ENCODE data around the gene UBTF. TPM values are rescaled to one million over a fixed set of nuclear protein-coding genes. Genes with fewer than 3 reads are reported as not detected.

The UBTF gene
- 42.6 and 43.5 TPM in 2 replicates for total RNA-seq

GRCh38 chr17:44219616-44220212 is at the start of gene UBTF:
TSS of gene UBTF (minus strand) at chr17:44219675. CDS start at chr17:44218229, 1,446 bp downstream.

GRCh38 chr17:44267818-44268490 is 48.5 kb upstream of the UBTF start, which contains the start of gene SLC4A1:
TSS of gene SLC4A1 (minus strand) at chr17:44268135. CDS start at chr17:44262866, 5,269 bp downstream.

GRCh38 chr17:44199553-44200477 is 19.7 kb downstream of the UBTF start, which contains the start of gene ATXN7L3:
TSS of gene ATXN7L3 (minus strand) at chr17:44199884. CDS start at chr17:44198070, 1,814 bp downstream.

GRCh38 chr17:44186307-44187130 is 33.0 kb downstream of the UBTF start, which contains the start of gene TMUB2:
TSS of gene TMUB2 (plus strand) at chr17:44186972. CDS start at chr17:44187709, 737 bp downstream.

GRCh38 chr17:44170499-44171201 is 48.8 kb downstream of the UBTF start, which contains the start of gene ASB16:
TSS of gene ASB16 (plus strand) at chr17:44170704. CDS start at chr17:44170790, 86 bp downstream.

Other genes starting within 250 kb of the UBTF start
- gene NAGS, start 215.1 kb downstream of the UBTF start, total RNA-seq, result 2.9 and 6.4 TPM in 2 replicates
- 88.3 and 104 TPM in 2 replicates for gene TMEM101, start 204.7 kb downstream of the UBTF start, total RNA-seq
- 28.9 and 30.1 TPM in 2 replicates for gene LSM12, start 153.0 kb downstream of the UBTF start, total RNA-seq
- 23.5 and 25.1 TPM in 2 replicates for gene G6PC3, start 148.9 kb downstream of the UBTF start, total RNA-seq
- gene HDAC5, start 96.0 kb downstream of the UBTF start, total RNA-seq, result 66.2 and 79.5 TPM in 2 replicates
- gene HROB, start 77.7 kb downstream of the UBTF start, total RNA-seq, result 1.00 and 5.1 TPM in 2 replicates
- gene ASB16, start 49.0 kb downstream of the UBTF start, total RNA-seq, result under 0.01 and 0.25 TPM in 2 replicates
- gene TMUB2, start 32.7 kb downstream of the UBTF start, total RNA-seq, result 24.5 and 28.1 TPM in 2 replicates
- 40.2 and 46.3 TPM in 2 replicates for gene ATXN7L3, start 19.8 kb downstream of the UBTF start, total RNA-seq
- not detected in 2 replicates for gene SLC4A1, start 48.5 kb upstream of the UBTF start, total RNA-seq
- not detected in 2 replicates for gene RUNDC3A, start 88.9 kb upstream of the UBTF start, total RNA-seq
- gene SLC25A39, start 105.1 kb upstream of the UBTF start, total RNA-seq, result 71.4 and 72.8 TPM in 2 replicates
- 124 and 289 TPM in 2 replicates for gene GRN, start 125.6 kb upstream of the UBTF start, total RNA-seq
- gene FAM171A2, start 144.2 kb upstream of the UBTF start, total RNA-seq, result 1.8 and 4.0 TPM in 2 replicates
- gene ITGA2B, start 170.0 kb upstream of the UBTF start, total RNA-seq, result 0.22 and 1.7 TPM in 2 replicates

Data from uterine smooth muscle cell (primary cell).